ENCODE results near the gene NRG3.

DNA sequence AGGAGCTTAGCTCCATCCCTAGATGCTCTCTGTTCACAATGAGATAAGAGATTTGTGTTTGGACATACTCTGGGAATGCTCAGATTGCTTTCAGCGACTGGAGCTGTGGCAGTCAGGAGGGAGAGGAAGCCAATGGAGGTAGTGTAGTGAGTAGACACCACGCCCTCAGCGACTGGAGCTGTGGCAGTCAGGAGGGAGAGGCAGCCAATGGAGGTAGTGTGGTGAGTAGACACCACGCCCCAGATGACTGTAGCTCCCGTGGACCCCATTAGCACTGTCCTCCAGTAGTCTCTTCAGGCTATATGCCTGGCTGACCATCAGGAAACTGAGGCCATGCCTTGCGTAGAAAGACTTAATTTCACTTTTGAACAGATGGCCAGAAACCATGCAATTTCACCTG lies 1033.8 kb downstream of the NRG3 start:
- TF ChIP-seq, protein P1, sequence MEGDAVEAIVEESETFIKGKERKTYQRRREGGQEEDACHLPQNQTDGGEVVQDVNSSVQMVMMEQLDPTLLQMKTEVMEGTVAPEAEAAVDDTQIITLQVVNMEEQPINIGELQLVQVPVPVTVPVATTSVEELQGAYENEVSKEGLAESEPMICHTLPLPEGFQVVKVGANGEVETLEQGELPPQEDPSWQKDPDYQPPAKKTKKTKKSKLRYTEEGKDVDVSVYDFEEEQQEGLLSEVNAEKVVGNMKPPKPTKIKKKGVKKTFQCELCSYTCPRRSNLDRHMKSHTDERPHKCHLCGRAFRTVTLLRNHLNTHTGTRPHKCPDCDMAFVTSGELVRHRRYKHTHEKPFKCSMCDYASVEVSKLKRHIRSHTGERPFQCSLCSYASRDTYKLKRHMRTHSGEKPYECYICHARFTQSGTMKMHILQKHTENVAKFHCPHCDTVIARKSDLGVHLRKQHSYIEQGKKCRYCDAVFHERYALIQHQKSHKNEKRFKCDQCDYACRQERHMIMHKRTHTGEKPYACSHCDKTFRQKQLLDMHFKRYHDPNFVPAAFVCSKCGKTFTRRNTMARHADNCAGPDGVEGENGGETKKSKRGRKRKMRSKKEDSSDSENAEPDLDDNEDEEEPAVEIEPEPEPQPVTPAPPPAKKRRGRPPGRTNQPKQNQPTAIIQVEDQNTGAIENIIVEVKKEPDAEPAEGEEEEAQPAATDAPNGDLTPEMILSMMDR (IDR thresholded peaks at IDR 0.05) = no peak
- TF ChIP-seq EP300 (IDR thresholded peaks at IDR 0.05) (no peak), POLR2A (IDR thresholded peaks at IDR 0.05) (no peak)

Data from tibial nerve (tissue), 4 donors.